ENCODE data around the gene RAB3IL1.
A peak's percentile ranks its signal among the peaks of the same experiment; 100 is the strongest.

Gene RAB3IL1

DNA sequence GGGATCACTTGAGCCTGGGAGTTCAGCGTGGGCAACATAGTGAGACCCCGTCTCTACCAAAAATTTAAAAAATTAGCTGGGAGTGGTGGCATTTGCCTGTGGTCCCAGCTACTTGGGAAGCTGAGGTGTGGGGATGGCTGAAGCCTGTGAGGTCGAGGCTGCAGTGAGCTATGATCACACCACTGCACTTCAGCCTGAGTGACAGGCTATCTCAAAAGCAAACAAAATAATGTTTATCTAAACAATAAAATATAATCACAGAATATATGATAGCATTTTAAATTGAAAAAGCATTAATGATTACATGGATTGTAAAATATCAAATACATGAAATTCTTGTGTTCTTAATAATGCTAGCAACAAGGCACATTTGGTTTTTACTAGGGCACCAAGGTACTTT lies 35.5 kb upstream of the RAB3IL1 start:
- no peak for DNase-seq

DNA sequence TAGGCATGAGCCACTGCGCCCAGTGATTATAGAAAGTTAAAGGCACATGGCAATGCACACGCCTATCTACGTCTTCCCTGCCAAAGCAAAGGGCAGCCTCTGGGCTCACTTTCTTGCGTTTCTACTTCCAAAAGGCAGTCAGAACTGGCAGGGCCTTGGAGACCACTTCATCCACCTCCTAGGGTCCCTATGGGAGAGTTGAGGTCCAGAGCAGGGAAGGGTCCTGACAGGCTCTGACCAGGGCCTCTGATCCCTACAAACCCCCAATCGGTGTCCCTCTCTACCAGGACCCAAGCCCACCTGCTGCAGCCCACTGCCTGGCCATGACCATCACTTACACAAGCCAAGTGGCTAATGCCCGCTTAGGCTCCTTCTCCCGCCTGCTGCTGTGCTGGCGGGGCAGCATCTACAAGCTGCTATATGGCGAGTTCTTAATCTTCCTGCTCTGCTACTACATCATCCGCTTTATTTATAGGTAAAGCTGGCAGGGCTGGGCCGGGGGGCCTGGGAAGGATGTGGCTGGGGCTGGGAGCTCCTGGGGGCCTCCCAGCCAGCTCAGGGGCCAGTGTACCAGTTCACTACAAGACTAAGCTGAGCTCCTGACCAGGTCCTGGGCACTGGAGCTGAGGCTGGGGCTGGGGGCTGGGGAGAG lies 34.2 kb upstream of the RAB3IL1 start:
- no peak for DNase-seq

DNA sequence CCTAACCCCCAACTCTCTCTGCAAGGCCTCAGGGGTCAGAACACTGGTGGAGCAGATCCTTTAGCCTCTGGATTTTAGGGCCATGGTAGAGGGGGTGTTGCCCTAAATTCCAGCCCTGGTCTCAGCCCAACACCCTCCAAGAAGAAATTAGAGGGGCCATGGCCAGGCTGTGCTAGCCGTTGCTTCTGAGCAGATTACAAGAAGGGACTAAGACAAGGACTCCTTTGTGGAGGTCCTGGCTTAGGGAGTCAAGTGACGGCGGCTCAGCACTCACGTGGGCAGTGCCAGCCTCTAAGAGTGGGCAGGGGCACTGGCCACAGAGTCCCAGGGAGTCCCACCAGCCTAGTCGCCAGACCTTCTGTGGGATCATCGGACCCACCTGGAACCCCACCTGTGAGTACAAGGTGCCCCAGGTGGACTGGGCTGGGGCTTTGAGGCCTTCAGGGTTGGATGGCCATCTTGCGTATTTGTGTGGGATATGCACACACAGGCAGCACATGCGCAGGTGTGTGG lies 32.7 kb upstream of the RAB3IL1 start, which contains the start of gene BEST1:
Gene BEST1, plus strand, starts transcription at position 317 of the 513 bp plus-strand sequence. CDS start 1,456 bp downstream, outside the sequence.
- no peak for DNase-seq

DNA sequence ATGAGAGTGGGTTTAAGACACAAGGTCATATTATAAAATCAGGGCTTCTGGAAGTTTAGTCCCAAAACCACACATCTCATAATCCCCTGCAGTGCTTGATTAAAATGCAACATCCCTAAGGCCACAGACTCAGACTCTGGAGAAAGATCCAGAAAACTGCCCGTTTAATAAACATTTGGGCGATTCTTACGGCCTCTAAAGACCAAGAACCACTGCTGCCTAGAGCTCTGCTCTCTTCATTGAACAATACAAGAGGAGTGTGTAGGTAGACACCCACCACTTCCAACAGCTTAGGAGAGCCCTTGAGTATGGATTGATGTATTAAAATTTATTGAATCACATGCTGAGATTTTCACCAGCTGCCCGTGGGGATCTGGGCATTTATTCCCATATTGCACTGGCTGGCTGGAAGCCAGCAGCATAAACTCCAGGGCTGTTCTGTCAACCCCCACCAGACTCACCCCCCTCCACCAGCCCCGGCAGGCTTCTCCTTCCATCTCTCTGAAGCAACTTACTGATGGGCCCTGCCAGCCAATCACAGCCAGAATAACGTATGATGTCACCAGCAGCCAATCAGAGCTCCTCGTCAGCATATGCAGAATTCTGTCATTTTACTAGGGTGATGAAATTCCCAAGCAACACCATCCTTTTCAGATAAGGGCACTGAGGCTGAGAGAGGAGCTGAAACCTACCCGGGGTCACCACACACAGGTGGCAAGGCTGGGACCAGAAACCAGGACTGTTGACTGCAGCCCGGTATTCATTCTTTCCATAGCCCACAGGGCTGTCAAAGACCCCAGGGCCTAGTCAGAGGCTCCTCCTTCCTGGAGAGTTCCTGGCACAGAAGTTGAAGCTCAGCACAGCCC lies 32.0 kb upstream of the RAB3IL1 start:
- peak; percentile 77 for DNase-seq

DNA sequence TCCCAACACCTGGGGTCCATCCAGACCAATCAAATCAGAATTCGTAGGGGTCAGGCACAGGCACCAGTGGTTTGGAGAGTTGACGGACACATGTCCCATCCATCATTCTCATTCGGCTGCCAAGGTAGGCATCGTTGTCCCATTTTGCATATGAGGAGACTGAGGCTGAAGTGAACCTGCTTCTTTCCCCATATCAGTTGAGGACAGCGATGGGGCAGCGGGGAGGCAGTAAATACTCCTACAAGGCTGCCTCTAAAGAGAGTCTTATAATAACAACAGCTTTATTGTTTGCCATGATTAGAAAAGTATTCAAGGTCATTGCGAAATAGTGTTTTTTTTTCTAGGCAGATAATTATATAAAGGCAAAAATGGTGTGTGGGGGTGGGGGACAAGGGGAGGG lies 31.1 kb upstream of the RAB3IL1 start:
- DNase-seq, result no peak

DNA sequence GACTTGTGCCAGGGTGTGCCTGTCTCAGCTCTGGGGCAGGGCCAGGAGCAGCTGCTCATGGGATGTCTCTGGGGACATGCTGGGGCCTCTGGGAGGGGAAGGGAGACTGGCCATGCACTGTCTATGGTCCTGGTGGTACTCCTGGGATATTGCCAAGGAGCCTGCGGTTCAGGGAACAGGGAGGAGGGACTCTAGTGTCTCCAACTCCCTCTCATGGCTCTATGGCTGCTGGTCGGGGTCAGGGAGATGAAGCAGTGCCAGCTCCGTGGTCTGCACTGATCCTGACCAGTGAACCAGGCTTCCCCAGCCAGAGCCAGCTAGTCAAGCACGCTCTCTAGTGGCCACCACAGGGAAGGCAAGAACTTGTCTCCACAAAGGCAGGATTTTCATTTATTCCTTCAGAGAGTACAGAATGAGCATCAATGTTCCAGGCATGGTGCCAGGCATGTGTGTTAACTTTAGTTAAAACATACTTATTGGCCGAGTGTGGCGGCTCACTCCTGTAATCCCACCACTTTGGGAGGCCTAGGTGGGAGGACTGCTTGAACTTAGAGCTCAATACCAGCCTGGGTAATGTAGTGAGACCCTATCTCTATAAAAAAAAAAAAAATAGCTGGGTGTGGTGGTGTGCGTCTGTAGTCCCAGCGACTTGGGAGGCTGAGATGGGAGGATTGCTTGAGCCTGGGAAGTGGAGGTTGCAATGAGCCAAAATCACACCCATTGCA lies 30.3 kb upstream of the RAB3IL1 start:
- DNase-seq, result peak; percentile 27

DNA sequence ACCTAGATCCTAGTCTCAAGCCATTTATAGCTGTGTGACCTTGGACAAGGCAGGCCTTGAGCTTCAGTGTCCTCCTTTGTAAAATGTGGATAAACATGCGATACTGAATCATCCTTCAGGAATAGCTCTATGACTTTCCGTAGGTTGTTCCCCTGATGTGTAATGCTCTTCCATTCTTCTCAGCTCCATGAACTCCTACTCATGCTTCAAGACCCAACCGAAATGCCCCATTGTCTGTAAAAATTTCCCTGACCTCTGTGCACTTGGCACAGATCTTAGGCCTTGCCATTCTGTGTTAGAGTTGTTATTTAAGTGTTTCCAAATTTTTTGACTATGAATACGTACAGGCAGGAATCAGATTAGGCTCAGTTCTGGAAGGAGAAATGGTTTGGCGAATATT lies 29.5 kb upstream of the RAB3IL1 start:
- DNase-seq, result no peak

DNA sequence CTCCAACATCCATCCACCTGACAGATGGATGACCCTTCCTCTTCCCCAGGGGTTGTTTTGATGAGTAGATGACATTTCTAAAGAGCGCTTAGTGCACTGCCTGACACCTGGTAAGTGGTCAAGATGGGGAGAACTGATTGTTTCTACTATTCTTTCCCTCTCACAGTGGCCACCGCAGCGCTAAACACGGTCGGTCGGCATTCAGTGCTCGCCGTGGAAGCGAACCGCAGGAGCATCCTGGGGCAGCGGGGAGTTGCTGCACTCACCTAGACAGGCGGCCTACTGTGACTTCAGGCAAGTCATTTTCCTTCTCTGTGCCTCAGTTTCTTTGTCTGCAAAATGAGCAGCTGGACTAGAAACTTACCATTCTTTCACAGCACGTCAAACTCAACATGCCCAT lies 27.8 kb upstream of the RAB3IL1 start:
- DNase-seq, result no peak

DNA sequence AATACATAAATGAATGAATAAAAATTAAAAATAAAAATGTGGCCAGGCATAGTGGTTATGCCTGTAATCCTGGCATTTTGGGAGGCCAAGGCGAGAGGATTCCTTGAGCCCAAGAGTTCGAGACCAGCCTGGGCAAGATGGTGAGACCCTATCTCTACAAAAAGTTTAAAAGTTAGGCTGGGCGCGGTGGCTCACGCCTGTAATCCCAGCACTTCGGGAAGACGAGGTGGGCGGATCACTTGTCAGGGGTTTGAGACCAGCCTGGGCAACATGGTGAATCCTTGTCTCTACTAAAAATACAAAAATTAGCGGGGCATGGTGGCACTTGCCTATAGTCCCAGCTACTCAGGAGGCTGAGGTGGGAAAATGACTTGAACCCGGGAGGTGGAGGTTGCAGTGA lies 23.1 kb upstream of the RAB3IL1 start:
- no peak for DNase-seq

DNA sequence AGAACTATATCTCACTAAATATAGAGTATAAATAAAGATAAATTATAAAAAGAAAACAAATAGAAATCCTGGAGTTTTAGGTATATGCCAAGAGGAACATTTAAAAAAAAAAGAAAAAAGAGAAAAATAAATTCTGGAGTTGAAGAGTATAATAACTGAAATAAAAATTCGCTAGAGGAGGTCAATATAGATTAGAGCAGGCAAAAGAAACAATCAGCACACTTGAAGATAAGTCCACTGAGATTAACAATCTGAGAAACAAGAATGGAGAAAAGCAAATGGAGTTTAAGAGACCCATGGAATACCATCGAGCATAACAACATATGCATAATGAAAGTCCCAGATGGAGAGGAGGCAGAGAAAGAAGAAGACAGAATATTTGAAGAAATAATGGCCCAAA lies 18.5 kb upstream of the RAB3IL1 start:
- no peak for DNase-seq

DNA sequence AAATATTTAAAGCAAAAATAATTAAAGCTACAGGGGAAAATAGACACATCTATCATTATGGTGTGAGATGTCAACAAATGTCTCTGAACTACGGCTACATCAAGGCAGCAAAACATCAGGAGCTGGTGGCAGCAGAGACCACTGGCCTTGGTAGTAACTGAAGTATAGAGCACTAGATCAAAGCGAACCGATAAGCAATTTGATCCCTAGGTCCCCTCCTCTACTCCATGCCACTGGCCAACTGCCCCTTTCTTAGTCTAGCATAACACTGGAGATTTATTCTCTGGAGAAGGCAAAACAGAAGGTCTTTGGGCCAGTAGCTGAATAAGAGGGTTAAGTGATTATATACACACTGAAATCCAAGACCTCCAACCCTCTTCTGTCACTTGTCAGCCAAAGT lies 13.6 kb upstream of the RAB3IL1 start:
- no peak for DNase-seq

DNA sequence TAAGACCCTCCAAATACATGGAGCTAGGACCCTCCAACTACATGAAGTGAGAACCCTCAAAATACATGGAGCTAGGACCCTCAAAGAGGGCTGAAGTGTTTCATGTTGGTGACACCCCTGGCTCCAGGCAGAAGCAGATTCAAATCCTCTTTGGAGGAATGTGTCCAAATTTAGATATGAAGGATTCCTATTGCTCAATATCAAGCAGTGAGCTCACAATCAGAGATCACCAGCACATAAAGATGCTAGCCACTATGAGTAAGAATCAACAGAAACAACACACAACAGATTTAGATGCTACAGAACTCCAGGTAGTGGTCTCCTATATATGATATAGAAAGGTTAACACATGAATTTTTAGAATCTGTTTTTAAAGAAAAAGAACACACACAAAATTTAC lies 11.2 kb upstream of the RAB3IL1 start:
- DNase-seq, result no peak

DNA sequence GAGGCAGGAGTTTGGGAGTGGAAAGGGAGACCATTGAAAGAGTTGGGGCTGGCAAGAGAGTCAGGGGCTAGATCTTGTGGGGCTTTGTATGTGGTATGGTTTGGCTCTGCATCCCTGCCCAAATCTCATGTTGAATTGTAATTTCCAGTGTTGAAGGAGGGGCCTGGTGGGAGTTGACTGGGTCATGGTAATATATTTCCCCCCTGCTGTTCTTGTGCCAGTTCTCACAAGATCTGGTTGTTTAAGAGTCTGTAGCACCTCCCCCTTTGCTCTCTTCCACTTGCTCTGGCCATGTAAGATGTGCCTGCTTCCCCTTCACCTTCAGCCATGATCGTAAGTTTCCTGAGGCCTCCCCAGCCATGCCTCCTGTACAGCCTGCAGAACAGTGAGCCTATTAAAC lies 10.1 kb upstream of the RAB3IL1 start:
- DNase-seq, result no peak

DNA sequence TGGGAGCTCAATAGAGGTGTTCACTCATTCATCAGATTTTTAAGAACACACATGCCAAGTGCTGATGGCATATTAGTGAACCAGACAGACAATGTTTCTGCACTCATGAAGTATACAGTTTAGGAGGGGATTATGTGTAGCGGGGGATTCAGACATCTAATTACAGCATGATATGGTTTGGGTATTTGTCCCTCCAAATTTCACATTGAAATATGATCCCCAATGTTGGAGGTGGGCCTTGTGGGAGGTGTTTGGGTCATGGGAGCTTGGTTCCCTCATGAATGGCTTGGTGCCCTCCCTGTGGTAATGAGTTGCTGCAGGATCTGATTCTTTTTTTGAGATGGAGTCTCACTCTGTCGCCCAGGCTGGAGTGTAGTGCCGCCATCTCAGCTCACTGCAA lies 8.9 kb upstream of the RAB3IL1 start:
- DNase-seq, result no peak

DNA sequence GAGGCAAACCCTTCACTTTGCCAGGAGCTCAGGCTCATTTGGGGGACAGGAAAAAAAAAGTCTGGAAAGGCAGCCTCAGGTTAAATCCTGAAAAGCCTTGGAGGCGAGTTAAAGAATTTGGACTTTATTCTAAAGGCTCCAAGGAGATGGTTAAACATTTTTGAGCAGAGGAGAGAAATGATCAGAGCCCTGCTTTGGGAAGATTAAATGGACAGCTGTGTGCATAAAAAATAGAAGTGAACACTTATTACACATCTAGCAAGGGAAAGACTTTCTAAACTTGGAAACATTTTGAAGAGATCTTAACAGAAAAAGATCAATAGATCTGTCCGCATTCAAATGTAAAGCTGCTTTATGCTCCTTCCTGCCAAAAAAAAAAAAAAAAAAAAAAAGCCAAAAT lies 8.4 kb upstream of the RAB3IL1 start:
- DNase-seq, result no peak

DNA sequence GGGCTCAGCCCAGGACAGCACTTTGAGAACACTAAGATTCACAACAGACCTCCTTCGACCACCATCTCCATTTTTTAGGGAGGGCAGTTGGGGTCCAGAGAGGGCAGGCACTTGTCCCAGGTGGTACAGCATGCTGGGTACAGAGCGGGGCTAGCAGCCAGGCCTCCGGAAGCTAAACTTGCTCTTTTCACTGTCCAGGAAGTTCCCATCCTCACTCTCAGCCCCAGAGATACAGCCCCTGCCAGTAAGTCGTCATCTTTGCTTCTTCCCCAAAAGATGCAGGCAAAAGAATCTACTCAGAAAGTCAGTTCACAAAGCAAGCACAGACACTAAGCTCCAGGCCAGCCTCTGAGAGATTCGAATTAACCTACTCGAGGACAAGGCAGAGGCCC lies 6.7 kb upstream of the RAB3IL1 start:
- no peak for DNase-seq

DNA sequence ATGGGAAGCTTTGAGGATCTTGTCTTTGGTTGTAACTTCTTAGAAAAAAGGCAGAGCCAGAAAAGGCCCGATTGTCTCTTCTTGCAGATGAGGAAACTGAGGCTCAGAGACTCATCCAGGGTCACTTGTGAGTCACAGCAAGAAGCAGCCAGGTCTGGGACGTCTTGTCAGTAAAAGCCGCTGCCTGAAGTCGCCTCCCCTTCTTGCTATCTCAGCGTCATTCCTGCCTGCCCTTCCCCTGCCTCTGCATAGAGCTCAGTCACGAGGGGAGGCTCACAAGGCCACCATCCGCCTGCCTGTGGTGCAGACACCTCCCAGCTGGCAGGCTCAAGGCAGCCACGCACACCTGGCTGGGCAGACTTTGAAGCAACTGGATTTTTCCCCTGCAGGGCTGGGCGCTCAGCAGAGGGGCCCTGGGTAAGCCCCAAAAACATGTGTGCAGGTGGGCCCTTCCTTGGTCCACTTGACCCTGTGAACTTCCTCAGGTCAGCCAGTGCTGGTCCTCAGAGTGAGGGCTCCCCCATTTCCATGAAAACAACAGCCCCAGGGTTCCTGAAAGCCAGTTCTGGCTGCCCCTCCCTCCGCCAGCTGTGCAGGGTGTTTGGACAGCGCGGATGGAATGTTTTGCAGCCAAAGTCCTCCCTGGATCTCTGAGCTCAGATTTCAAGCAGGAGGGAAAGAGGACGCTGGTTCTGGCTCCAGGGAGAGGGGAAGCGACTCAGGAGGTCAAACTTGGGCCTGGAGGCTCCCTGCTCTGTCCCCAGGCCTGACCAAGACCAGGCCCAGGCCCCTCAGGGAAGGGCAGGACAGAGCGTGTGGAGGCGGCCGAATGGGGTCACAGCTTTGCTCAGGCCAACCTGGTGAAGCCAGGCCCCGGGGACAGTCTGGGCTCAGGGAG lies 6.0 kb upstream of the RAB3IL1 start:
- DNase-seq, result no peak

DNA sequence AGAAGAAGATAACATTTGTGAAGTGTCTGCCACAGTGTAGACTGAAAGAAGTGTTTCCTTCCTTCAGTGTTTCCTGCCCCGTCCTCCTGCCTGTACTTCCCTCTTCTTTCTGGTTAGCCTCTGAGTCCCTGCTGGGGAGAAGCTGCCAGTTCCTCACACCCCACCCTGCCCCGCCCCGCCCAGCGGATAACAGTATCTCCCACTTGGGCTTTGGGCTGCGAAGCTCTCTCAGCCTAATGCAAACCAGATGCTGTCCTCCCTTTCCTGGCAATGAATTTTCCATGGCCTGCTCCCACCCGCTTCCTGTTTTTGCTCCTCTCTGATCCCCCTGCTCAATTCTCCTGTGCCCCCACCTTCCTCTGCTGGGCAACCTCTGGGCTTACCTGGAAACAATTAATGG lies 5.2 kb upstream of the RAB3IL1 start:
- no peak for DNase-seq

DNA sequence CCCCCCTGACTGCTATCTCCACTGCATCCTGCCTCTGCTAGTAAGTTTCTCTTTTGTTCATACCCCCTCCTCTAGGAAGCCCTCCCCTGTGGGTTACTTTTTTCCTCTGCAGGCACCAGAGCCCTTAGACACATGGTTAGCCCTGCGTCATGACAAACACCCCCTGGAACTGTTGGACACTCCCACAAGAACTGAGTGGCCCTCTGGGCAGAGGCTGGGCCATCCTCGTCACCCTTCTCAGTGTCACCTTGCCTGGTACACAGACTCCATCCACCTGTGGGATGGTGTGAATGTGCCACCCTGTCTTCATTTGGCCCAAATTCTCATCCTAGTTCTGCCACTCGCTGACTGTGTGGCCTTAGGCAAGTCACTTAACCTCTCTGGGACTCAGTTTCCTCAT lies 4.1 kb upstream of the RAB3IL1 start:
- no peak for DNase-seq

DNA sequence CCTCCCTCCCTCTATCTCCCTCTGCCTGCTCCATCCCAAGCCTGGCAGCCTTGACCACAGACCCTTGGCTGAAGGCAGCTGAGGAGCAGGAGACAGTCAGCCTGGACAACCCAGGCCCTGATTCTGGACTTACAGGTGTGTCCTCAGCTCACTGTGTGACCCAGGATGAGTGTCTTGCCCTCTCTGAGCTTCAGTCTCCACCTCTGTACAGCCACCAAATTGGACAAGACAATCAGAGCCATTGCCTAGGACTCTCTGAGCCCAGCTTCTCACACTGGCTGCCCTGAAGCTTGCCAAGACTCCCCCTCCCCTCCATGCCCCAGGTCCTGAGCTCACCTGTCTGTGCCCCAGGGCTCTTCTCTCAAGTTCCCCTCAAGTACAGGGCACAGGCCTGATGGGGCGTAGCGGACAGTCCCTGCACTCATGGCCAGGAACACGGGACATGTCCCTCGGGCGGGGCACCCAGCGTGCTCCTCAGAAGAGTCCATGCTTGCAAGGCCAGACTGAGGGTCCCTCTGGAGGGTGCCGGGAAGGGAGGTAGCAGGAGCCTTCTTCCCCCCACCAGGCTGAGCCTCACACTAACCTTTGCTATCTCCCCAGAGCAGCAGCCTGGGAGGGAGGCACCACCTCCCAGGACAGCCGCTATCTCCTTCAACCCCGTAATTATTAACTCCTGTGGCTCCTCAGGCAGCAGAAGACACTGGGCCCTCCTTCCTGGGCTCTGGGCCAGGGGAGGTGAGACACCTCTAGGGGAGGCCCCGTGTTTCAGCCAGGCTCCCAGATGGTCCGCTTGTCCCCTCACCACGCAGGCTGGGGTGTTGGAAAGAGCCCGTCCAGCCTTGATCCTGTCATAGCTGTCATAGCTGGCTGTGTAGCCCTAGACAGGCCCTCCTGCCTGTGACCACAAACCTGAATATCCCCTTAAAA lies 2.6 kb upstream of the RAB3IL1 start:
- no peak for DNase-seq

DNA sequence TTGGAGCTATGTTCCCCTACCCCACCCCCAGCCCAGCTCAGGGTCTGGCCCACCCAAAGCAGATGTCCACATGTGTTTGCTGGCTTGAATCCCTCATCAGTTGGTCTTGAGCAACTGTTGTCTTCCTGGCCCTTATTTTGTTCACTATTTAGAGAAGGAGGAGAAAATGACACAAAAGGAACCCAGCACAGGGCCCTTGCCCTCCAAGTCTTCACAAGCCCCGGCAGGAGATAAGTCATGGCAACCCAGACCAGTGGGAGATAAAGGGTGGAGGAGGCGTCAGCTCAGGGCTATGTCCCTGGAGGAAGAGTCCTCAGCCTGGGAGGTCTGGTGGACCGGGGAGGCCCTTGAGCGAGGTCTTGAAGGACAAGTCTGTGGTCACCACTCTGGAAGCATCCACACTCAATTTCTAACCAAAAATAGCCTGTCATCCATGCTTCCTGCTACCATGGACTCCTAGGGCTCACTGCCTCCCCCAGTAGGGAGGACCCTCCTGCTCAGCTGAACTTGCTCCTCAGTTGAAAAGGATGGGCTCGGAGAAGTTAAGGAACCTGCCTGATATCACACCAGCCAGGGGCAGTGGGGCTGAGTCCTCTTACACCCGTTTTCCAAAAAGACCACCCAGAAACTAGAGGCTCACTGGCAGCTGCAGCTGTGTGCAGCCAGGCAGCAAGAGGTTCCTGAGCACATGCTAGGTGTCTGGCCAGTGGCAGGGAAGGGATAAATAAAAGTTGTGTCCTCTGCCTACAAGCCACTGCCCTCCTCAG lies 1.8 kb upstream of the RAB3IL1 start:
- no peak for DNase-seq
